Neuronal stem cell (in vitro differentiated cells): ENCODE data around the gene SHROOM1.

Source experiments
- DNase-seq: peaks from one replicate; pipeline ENCODE4 v3.0.0-alpha.2; 2013; ENCODE audit warnings: low spot score
- H2AFZ ChIP-seq: one replicate; pipeline ENCODE4 v1.6.1; 2013; ENCODE audit warnings: mild to moderate bottlenecking, low read length, inconsistent platforms
- H2AK5ac ChIP-seq: 2 replicates; pipeline ENCODE4 v1.6.1; 2013; ENCODE audit warnings: low read depth, mild to moderate bottlenecking, inconsistent platforms, low read length, moderate library complexity, mixed read lengths
- H2BK120ac ChIP-seq: 2 replicates; pipeline ENCODE4 v1.6.1; 2013; ENCODE audit warnings: low read depth, mild to moderate bottlenecking, inconsistent platforms, low read length, moderate library complexity, mixed read lengths
- H2BK12ac ChIP-seq: one replicate; pipeline ENCODE4 v1.6.1; 2013; ENCODE audit warnings: low read length, inconsistent platforms
- H2BK15ac ChIP-seq: 2 replicates; pipeline ENCODE4 v1.6.1; 2013; ENCODE audit warnings: mild to moderate bottlenecking, low read length, inconsistent platforms, mixed read lengths
- H2BK5ac ChIP-seq: one replicate; pipeline ENCODE4 v1.6.1; 2013; ENCODE audit warnings: inconsistent platforms, mild to moderate bottlenecking, low read length, moderate library complexity
- H3K14ac ChIP-seq: one replicate; pipeline ENCODE4 v1.6.1; 2013; ENCODE audit warnings: low read length, inconsistent platforms
- H3K18ac ChIP-seq: 2 replicates; pipeline ENCODE4 v1.6.1; 2013; ENCODE audit warnings: low read length, inconsistent platforms
- H3K23ac ChIP-seq: 2 replicates; pipeline ENCODE4 v1.6.1; 2013; ENCODE audit warnings: low read depth, mild to moderate bottlenecking, mixed read lengths, low read length, inconsistent platforms; ENCODE audit not compliant: poor library complexity
- H3K27ac ChIP-seq: replicated peaks from 3 replicates; pipeline ENCODE4 v1.5.1; 2013; ENCODE audit warnings: low read length, inconsistent platforms
- H3K27me3 ChIP-seq, 3 experiments: 2 replicates each; pipeline ENCODE4 v1.6.1; 2013; ENCODE audit warnings: low read length in 3 of 3, mild to moderate bottlenecking in 2 of 3, inconsistent platforms in 1 of 3, low read depth in 1 of 3, mixed read lengths in 1 of 3, moderate library complexity in 1 of 3; ENCODE audit not compliant: control insufficient read depth in 3 of 3, insufficient read depth in 3 of 3
- H3K36me3 ChIP-seq, 2 donors: replicated peaks in 1 of 2; 2 replicates each; pipeline ENCODE4 v1.6.1; 2013; ENCODE audit warnings: low read length in 2 of 2; ENCODE audit not compliant: control insufficient read depth in 2 of 2, insufficient read depth in 2 of 2
- H3K4ac ChIP-seq: 2 replicates; pipeline ENCODE4 v1.6.1; 2013; ENCODE audit warnings: inconsistent platforms, mild to moderate bottlenecking, low read length, moderate library complexity
- H3K4me1 ChIP-seq, 2 donors: 1 replicate in 1 of 2; 2 replicates in 1 of 2; pipeline ENCODE4 v1.6.1; 2013; ENCODE audit warnings: low read length in 2 of 2, low read depth in 1 of 2; ENCODE audit not compliant: control insufficient read depth in 2 of 2, insufficient read depth in 1 of 2
- H3K4me2 ChIP-seq: one replicate; pipeline ENCODE4 v1.6.1; 2013; ENCODE audit warnings: mild to moderate bottlenecking, low read length, inconsistent platforms; ENCODE audit not compliant: insufficient read depth, poor library complexity, severe bottlenecking
- H3K4me3 ChIP-seq, 2 donors: 2 replicates each; pipeline ENCODE4 v1.5.1; 2013; ENCODE audit warnings: low read length in 2 of 2, mild to moderate bottlenecking in 2 of 2, inconsistent platforms in 1 of 2, moderate library complexity in 1 of 2
- H3K79me1 ChIP-seq: one replicate; pipeline ENCODE4 v1.6.1; 2013; ENCODE audit warnings: low read depth, mild to moderate bottlenecking, inconsistent platforms, low read length, moderate library complexity
- H3K9ac ChIP-seq: one replicate; pipeline ENCODE4 v1.6.1; 2013; ENCODE audit warnings: mild to moderate bottlenecking, low read depth, low read length, inconsistent platforms; ENCODE audit not compliant: poor library complexity
- H3K9me3 ChIP-seq, 2 donors: replicated peaks in 1 of 2; 2 replicates each; pipeline versions ENCODE3 to v1.6.1; 2013; ENCODE audit warnings: low read length in 2 of 2, mild to moderate bottlenecking in 2 of 2, inconsistent platforms in 1 of 2, low read depth in 1 of 2, mixed read lengths in 1 of 2, moderate library complexity in 1 of 2; ENCODE audit not compliant: control insufficient read depth in 2 of 2, insufficient read depth in 1 of 2
- H4K8ac ChIP-seq: one replicate; pipeline ENCODE4 v1.6.1; 2013; ENCODE audit warnings: low read depth, mild to moderate bottlenecking, inconsistent platforms, low read length, moderate library complexity
- H4K91ac ChIP-seq: one replicate; pipeline ENCODE4 v1.6.1; 2013; ENCODE audit warnings: low read length, low read depth, mild to moderate bottlenecking, inconsistent platforms; ENCODE audit not compliant: poor library complexity
- WGBS, 2 donors: extraction: QIAGEN DNeasy Blood & Tissue Kit; methylation state at CpG; one replicate each; pipeline ENCODE4 v1.1.7; 2013; ENCODE audit warnings: missing lambda C conversion rate in 2 of 2, mixed read lengths in 1 of 2; ENCODE audit not compliant: insufficient read length in 2 of 2, insufficient replicate concordance in 1 of 2; ENCODE audit errors: extremely low coverage in 2 of 2; 5-methylcytosine and 5-hydroxymethylcytosine counted together

The SHROOM1 gene

GRCh38 chr5:132870801-132871200 is 40.4 kb upstream of the SHROOM1 start:
- Histone ChIP-seq H3K23ac (no peak overlapping the region), H3K27me3 (no peaks in the 10 kb centered on the region), H3K4me1 (peaks cover 3 to 7% of the 10 kb centered on the region in 2 donors), H3K9ac (no peak overlapping the region), H2BK5ac (no peak overlapping the region), H3K36me3 (peaks cover 13 to 83% of the 10 kb centered on the region in 2 donors), H4K91ac (no peak overlapping the region), H2AFZ (no peak overlapping the region), H3K4me3 (no peak overlapping the region), H3K18ac (no peak overlapping the region), H2BK12ac (no peak overlapping the region), H2BK120ac (no peak overlapping the region), H2AK5ac (no peak overlapping the region), H3K14ac (no peak overlapping the region), H3K4ac (no peak overlapping the region), H2BK15ac (no peak overlapping the region), H3K4me2 (no peak overlapping the region), H3K27ac (no peak overlapping the region), H3K9me3 (no peaks in the 10 kb centered on the region), H4K8ac (no peak overlapping the region), H3K79me1 (peaks cover 4% of the 10 kb centered on the region)
- no CpG with 5 or more reads among the region's 2 CpGs for WGBS, 2 donors
- no peak for DNase-seq

- Histone ChIP-seq H2BK120ac (no peak overlapping the region), H3K23ac (no peak overlapping the region), H3K18ac (no peak overlapping the region), H3K4me3 (no peak overlapping the region), H2BK5ac (no peak overlapping the region), H2AK5ac (no peak overlapping the region), H2BK15ac (no peak overlapping the region), H2BK12ac (no peak overlapping the region), H3K4me1 (peaks cover 7 to 9% of the 10 kb centered on the region in 2 donors), H2AFZ (no peak overlapping the region), H3K9me3 (no peaks in the 10 kb centered on the region), H3K27me3 (no peaks in the 10 kb centered on the region), H3K27ac (no peak overlapping the region), H3K4me2 (no peak overlapping the region), H3K14ac (no peak overlapping the region), H4K91ac (no peak overlapping the region), H3K79me1 (peaks cover 4% of the 10 kb centered on the region), H3K36me3 (peaks cover 13 to 64% of the 10 kb centered on the region in 2 donors), H3K4ac (no peak overlapping the region), H3K9ac (no peak overlapping the region), H4K8ac (no peak overlapping the region)
- no CpG with 5 or more reads among the region's 4 CpGs for WGBS, 2 donors
- DNase-seq = no peak
These were observed 38.3 kb upstream of the SHROOM1 start for GRCh38 chr5:132868754-132869153.

GRCh38 chr5:132867046-132867451 is 36.6 kb upstream of the SHROOM1 start:
- Histone ChIP-seq H3K27ac (no peak overlapping the region), H4K91ac (no peak overlapping the region), H2AK5ac (no peak overlapping the region), H3K9ac (peak overlapping the region; percentile 96), H3K4me2 (peak overlapping the region; percentile 74), H3K27me3 (no peaks in the 10 kb centered on the region), H3K14ac (no peak overlapping the region), H2BK15ac (no peak overlapping the region), H3K4me1 (peaks cover 7 to 9% of the 10 kb centered on the region in 2 donors), H3K18ac (no peak overlapping the region), H4K8ac (no peak overlapping the region), H3K4ac (no peak overlapping the region), H3K36me3 (peaks cover 11 to 48% of the 10 kb centered on the region in 2 donors), H2AFZ (peak overlapping the region; percentile 88), H3K79me1 (peaks cover 4% of the 10 kb centered on the region), H3K4me3 (peak overlapping the region; percentile 88 to 95), H3K23ac (peak overlapping the region; percentile 96), H3K9me3 (no peaks in the 10 kb centered on the region), H2BK120ac (no peak overlapping the region), H2BK12ac (no peak overlapping the region), H2BK5ac (no peak overlapping the region)
- no CpG with 5 or more reads among the region's 13 CpGs for WGBS, 2 donors
- DNase-seq = no peak

- H3K36me3 ChIP-seq = peaks cover 11 to 43% of the 10 kb centered on the region in 2 donors
- no peak within 1 kb of the TSS for H3K14ac ChIP-seq
- peak within 1 kb of the TSS; percentile 88 to 95 for H3K4me3 ChIP-seq
- peaks cover 4% of the 10 kb centered on the region for H3K79me1 ChIP-seq
- peak within 1 kb of the TSS; percentile 96 for H3K23ac ChIP-seq
- peak within 1 kb of the TSS; percentile 59 for H2BK5ac ChIP-seq
- peak within 1 kb of the TSS; percentile 96 for H3K9ac ChIP-seq
- H2BK12ac ChIP-seq = no peak within 1 kb of the TSS
- DNase-seq = peak; percentile 99
- H3K27me3 ChIP-seq = peaks cover 0 to 2% (median 0%) of the 10 kb centered on the region in 3 experiments
- peak within 1 kb of the TSS; percentile 88 for H2AFZ ChIP-seq
- H3K18ac ChIP-seq = peak within 1 kb of the TSS; percentile 92
- peak within 1 kb of the TSS; percentile 88 for H3K27ac ChIP-seq
- WGBS, 2 donors = no CpG with 5 or more reads among the region's 55 CpGs
- H3K9me3 ChIP-seq = no peaks in the 10 kb centered on the region
- H2BK15ac ChIP-seq = no peak within 1 kb of the TSS
- peak within 1 kb of the TSS; percentile 74 for H3K4me2 ChIP-seq
- no peak within 1 kb of the TSS for H4K91ac ChIP-seq
- peak within 1 kb of the TSS; percentile 47 for H2AK5ac ChIP-seq
- H3K4me1 ChIP-seq = peaks cover 7 to 9% of the 10 kb centered on the region in 2 donors
- H3K4ac ChIP-seq = peak within 1 kb of the TSS; percentile 30
- peak within 1 kb of the TSS; percentile 74 for H4K8ac ChIP-seq
- H2BK120ac ChIP-seq = no peak within 1 kb of the TSS
These were observed 36.0 kb upstream of the SHROOM1 start, which contains the start of the genes GDF9 and UQCRQ for GRCh38 chr5:132866342-132867045. TSS of gene GDF9 (minus strand) at chr5:132866469. CDS start at chr5:132864533, 1,936 bp downstream. TSS of gene UQCRQ (plus strand) at chr5:132866642. CDS start at chr5:132866882, 240 bp downstream.
